ENCODE measurements around the gene MZF1. TPM values are rescaled to one million over a fixed set of nuclear protein-coding genes. Genes with fewer than 3 reads are reported as not detected.
A peak's percentile ranks its signal among the peaks of the same experiment; 100 is the strongest.

The MZF1 gene
- total RNA-seq, 1 experiment from 2014 or later: 20.3 TPM

GRCh38 chr19:58575183-58576041 is 2.3 kb upstream of the MZF1 start:
- Histone ChIP-seq H3K27me3 (replicated peaks; ENCODE audit: insufficient read depth, low read depth, low read length, poor library complexity) (no peaks in the 10 kb centered on the region), H3K36me3 (ENCODE audit: insufficient read depth, low read length, poor library complexity, severe bottlenecking) (no peaks in the 10 kb centered on the region), H3K9me3 (ENCODE audit: low read depth, low read length, poor library complexity, severe bottlenecking) (no peaks in the 10 kb centered on the region), H3K4me1 (ENCODE audit: insufficient read depth, low read length, poor library complexity, severe bottlenecking) (peaks cover 23% of the 10 kb centered on the region), H3K27ac (ENCODE audit: low read depth, low read length, poor library complexity, severe bottlenecking) (peak overlapping the region; percentile 96), H3K4me3 (ENCODE audit: low read depth, low read length, poor library complexity, severe bottlenecking) (peak overlapping the region; percentile 89)
- BruUV-seq (replicated peaks): TSS peak; percentile 71
- TF ChIP-seq EZH2 (IDR thresholded peaks at IDR 0.05; ENCODE audit: borderline replicate concordance, low read depth, low read length, poor library complexity, severe bottlenecking): no peak
- TF ChIP-seq CTCF (conservative IDR thresholded peaks at IDR 0.05; ENCODE audit: low read depth, low read length): no peak
- intact Hi-C loops (cut with micrococcal nuclease; ENCODE audit: unreplicated experiment): no loop called here
- CTCF ChIA-PET: interaction anchor here (0.6 kb wide), 1 partner anchor 327 kb away, joined by 4 read pairs; no protein-coding TSS in a partner anchor
- POLR2A ChIA-PET (ENCODE audit: low non-redundant PET): interaction anchor here (0.6 to 0.7 kb wide), 3 partner anchors 32 to 126 kb away, joined by 3 to 13 read pairs (median 10); no protein-coding TSS in a partner anchor
- peak; percentile 95 for DNase-seq (ENCODE audit: low spot score)

- Histone ChIP-seq H3K9me3 (ENCODE audit: low read depth, low read length, poor library complexity, severe bottlenecking) (no peaks in the 10 kb centered on the region), H3K4me1 (ENCODE audit: insufficient read depth, low read length, poor library complexity, severe bottlenecking) (peaks cover 10% of the 10 kb centered on the region), H3K4me3 (ENCODE audit: low read depth, low read length, poor library complexity, severe bottlenecking) (peak overlapping the region; percentile 52), H3K36me3 (ENCODE audit: insufficient read depth, low read length, poor library complexity, severe bottlenecking) (peaks cover 2% of the 10 kb centered on the region), H3K27me3 (replicated peaks; ENCODE audit: insufficient read depth, low read depth, low read length, poor library complexity) (no peaks in the 10 kb centered on the region), H3K27ac (ENCODE audit: low read depth, low read length, poor library complexity, severe bottlenecking) (peak overlapping the region; percentile 96)
- DNase-seq (ENCODE audit: low spot score): no peak
- CTCF ChIA-PET: no interaction called here
- intact Hi-C loops (cut with micrococcal nuclease; ENCODE audit: unreplicated experiment): no loop called here
- no peak for TF ChIP-seq CTCF (conservative IDR thresholded peaks at IDR 0.05; ENCODE audit: low read depth, low read length)
- TF ChIP-seq EZH2 (IDR thresholded peaks at IDR 0.05; ENCODE audit: borderline replicate concordance, low read depth, low read length, poor library complexity, severe bottlenecking): no peak
- POLR2A ChIA-PET (ENCODE audit: low non-redundant PET): no interaction called here
- no TSS peak for BruUV-seq (replicated peaks)
These were observed 576 bp upstream of the MZF1 start for GRCh38 chr19:58573658-58574164.

GRCh38 chr19:58572026-58572817 is 913 bp downstream of the MZF1 start:
- peaks cover 2% of the 10 kb centered on the region for H3K36me3 ChIP-seq (ENCODE audit: insufficient read depth, low read length, poor library complexity, severe bottlenecking)
- DNase-seq (ENCODE audit: low spot score): no peak
- no peaks in the 10 kb centered on the region for H3K9me3 ChIP-seq (ENCODE audit: low read depth, low read length, poor library complexity, severe bottlenecking)
- peak overlapping the region; percentile 52 for H3K4me3 ChIP-seq (ENCODE audit: low read depth, low read length, poor library complexity, severe bottlenecking)
- ChIA-PET CTCF (no interaction called here), POLR2A (ENCODE audit: low non-redundant PET) (interaction anchor here (0.5 to 0.6 kb wide), 2 partner anchors 17 to 50 kb away, joined by 5 to 18 read pairs; no protein-coding TSS in a partner anchor)
- H3K27me3 ChIP-seq (replicated peaks; ENCODE audit: insufficient read depth, low read depth, low read length, poor library complexity): no peaks in the 10 kb centered on the region
- peak overlapping the region; percentile 96 for H3K27ac ChIP-seq (ENCODE audit: low read depth, low read length, poor library complexity, severe bottlenecking)
- intact Hi-C loops (cut with micrococcal nuclease; ENCODE audit: unreplicated experiment): no loop called here
- BruUV-seq (replicated peaks): no TSS peak
- TF ChIP-seq CTCF (conservative IDR thresholded peaks at IDR 0.05; ENCODE audit: low read depth, low read length): no peak
- no peak for TF ChIP-seq EZH2 (IDR thresholded peaks at IDR 0.05; ENCODE audit: borderline replicate concordance, low read depth, low read length, poor library complexity, severe bottlenecking)
- H3K4me1 ChIP-seq (ENCODE audit: insufficient read depth, low read length, poor library complexity, severe bottlenecking): peaks cover 10% of the 10 kb centered on the region
